AG09309 (cell line): ENCODE measurements around the gene GAD2.

ENCODE experiments used
- DNase-seq: peaks from one replicate; pipeline ENCODE4 v3.0.0-alpha.2; 2010; ENCODE audit warnings: low read depth
- H3K4me3 ChIP-seq: 2 replicates; pipeline ENCODE4 v1.5.1; 2011; ENCODE audit warnings: mild to moderate bottlenecking, low read depth, low read length, moderate library complexity; ENCODE audit not compliant: control insufficient read depth
- CTCF ChIP-seq: IDR thresholded peaks from 2 replicates; pipeline ENCODE4 v1.5.1; 2011; ENCODE audit warnings: mild to moderate bottlenecking, low read depth, low read length, inconsistent platforms; ENCODE audit not compliant: insufficient read depth, control insufficient read depth; ENCODE audit errors: missing control alignments

The GAD2 gene

GRCh38 chr10:26296360-26296759, 79.8 kb downstream of the GAD2 start:
- DNase-seq, result no peak
- TF ChIP-seq CTCF, result no peak
- no peak overlapping the region for H3K4me3 ChIP-seq

DNA sequence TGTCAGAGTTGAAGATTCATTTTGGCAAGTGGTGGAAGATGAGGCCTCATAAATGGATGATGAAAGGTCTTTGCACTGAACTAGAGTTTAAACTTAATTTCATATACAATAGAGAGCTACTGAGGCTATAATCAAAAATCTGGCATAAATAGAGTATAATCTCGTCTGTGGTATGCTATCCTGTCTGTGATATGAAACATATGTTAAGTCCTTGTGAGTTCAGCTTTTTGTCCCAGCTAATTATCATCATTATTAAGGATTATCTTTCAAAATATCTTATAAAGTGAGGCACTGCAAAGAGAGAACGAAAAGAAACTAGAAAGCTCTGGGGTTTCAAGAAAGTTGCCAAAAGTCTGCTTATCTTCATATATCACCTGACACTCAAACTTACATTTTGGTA, 83.4 kb downstream of the GAD2 start:
- no peak overlapping the region for H3K4me3 ChIP-seq
- no peak for TF ChIP-seq CTCF
- no peak for DNase-seq

GRCh38 chr10:26303366-26303765, 86.8 kb downstream of the GAD2 start:
- no peak for DNase-seq
- no peak overlapping the region for H3K4me3 ChIP-seq
- no peak for TF ChIP-seq CTCF

DNA sequence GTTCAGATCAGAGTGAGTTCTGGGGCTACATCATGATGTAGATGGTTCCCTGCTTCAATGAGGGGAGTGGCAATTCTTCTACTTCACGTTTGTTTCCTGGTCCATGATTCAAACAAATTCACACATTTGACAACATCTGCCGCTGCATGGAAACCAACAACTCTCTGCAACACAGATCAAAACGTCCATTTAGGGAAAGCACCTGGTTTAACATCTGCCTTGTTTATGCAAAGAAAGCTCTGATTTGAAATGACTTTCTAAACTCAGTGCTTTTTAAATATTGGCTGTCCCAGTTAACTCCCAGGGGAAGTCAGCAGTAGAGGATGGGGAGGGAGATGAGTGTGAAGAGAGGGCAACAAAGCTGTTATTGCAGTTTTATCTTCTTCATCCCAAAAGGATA, 93.8 kb downstream of the GAD2 start:
- DNase-seq, result no peak
- H3K4me3 ChIP-seq, result no peak overlapping the region
- no peak for TF ChIP-seq CTCF

DNA sequence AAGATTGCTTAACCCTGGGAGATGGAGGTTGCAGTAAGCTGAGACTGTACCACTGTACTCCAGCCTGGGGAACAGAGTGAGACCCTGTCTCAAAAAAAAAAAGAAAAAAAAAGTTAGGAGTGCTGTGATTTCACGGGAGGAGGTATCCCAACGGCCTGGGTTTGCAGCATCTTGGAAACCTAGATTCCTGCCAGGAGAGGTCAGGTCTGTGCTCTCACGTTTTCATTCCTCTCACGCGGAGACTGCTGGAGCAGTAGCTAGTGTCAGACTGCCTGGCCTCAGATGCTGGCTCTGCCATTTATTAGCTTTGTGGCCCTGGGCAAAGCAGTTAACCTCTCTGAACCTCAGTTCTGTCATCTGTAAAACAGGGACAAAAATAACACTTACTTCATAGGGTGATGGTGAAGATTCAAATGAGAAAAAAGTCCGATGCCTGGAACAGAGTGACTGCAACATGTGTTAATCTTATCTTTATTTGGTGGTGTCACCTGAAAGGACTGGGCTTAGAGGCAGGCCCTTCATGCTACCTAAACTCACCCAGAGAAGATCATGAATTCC, 94.9 kb downstream of the GAD2 start:
- TF ChIP-seq CTCF, result no peak
- no peak overlapping the region for H3K4me3 ChIP-seq
- DNase-seq, result no peak

DNA sequence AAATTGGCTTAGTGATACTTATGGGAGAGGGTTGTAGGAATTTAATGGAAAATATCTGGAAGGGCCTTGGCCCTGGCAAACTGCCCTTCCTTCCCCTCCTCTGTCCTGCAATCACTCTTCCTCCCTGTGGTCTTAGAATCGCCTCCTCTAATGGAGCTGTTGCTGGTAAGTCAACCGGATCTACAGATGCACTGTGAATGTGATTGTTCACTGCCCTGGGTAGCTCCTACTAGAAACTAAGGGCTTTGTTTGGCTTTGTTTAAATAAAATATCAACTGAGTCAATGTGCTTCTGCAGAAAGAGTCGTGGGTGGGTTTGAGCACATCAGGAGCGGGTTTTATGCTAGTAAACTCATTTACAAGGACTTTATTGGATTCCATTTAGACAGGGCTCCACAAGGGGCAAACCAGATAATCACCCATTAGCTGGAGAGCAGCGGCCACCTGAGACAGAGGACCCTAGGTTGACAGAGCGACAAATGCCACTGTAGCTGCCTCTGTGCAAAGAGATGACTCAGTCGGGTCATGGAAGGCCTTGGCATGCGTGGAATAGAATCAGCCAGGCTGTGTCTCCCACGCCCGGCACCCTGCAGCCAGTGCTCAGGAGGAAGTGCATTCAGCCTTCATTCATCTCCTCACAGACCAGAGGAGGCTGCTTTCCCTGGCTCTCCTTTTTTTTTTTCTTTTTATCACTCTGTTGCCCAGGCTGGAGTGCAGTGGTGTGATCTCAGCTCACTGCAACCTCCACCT, 97.9 kb downstream of the GAD2 start:
- no peak for TF ChIP-seq CTCF
- no peak for DNase-seq
- no peak overlapping the region for H3K4me3 ChIP-seq
